ENCODE data around the gene MYH14. TPM values are rescaled to one million over a fixed set of nuclear protein-coding genes. Genes with fewer than 3 reads are reported as not detected.
"Not testable (repeated sequence)": the region's sequence is repeated elsewhere in the genome, so short reads cannot be mapped to it uniquely, and the experiment has no call there.

Gene MYH14
- total and polyA plus RNA-seq, 5 experiments from 2014 or later = not detected

DNA sequence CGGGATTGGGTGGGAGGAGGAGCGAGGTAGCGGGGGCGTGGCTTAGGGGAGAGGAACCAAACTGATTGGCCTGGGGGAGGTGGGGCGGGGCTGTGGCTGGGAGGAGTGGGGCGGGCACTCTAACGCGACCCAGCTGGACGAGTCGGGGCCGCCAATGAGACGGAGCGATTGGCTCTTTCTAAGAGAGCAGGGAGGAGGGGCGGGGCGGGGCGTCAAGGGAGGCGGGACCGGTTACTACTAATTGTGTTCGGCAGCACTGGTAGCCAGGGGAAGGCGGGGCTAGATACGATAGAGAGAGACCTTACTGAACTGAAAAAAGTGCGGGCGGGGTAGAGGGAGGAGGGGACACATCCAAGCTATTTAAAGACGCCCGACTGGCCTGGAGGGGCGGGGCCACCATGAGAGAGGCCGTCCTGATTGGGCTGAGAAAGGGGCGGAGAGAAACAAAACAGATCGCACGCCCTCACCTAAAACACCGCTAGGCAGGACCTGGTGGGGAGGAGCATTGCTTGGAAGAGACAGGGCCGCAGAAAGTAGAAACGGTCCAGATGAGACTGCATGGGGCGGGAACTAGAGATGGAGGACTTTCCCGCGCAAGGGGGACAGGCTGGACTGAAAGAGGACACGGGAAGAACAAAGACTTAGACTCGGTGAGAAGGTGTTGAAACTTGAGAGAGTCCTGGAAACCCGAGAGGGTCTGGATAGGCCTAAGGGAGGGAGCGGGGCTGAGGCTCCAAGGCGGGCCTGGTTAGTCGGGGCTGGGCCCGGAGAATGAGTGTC lies 125.9 kb downstream of the MYH14 start, which contains the start of gene KCNC3:
Gene KCNC3 (minus strand): TSS at position 232 of the 780 bp plus-strand sequence. CDS start 295 bp downstream, outside the sequence.
- H3K27me3 Mint-ChIP-seq = peaks cover 17 to 76% (median 56%) of the 10 kb centered on the region in 5 donors
- H3K27ac Mint-ChIP-seq = peak within 1 kb of the TSS in 9 of 10 donors; percentile 54 to 91 (median 78)
- ATAC-seq (peak; percentile 20 to 43), DNase-seq (peak in 9 of 10 donors; percentile 27 to 87 (median 80))
- H3K4me3 Mint-ChIP-seq = peak within 1 kb of the TSS; percentile 64 to 91 (median 79)
- peaks cover 0 to 26% (median 7%) of the 10 kb centered on the region in 9 donors for H3K9me3 Mint-ChIP-seq
- peaks cover 35 to 76% (median 64%) of the 10 kb centered on the region in 4 donors for H3K4me1 Mint-ChIP-seq
- POLR2A ChIA-PET = no interaction called here
- H3K36me3 Mint-ChIP-seq = peaks cover 2 to 12% (median 6%) of the 10 kb centered on the region in 3 donors

DNA sequence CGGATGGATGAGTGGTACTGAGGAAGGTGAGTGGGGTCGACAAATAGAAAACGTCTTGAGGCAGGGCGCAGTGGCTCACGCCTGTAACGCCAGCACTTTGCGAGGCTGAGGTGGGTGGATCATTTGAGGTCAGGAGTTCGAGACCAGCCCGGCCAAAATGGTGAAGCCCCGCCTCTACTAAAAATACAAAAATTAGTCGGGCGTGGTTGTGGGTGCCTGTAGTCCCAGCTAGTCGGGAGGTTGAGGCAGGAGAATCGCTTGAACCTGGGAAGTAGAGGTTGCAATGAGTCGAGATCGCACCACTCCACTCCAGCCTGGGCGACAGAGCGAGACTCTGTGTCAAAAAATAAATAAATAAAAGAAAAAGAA lies 126.5 kb downstream of the MYH14 start:
- DNase-seq = peak in 1 of 10 donors; percentile 52
- peaks cover 0 to 26% (median 7%) of the 10 kb centered on the region in 9 donors for H3K9me3 Mint-ChIP-seq
- POLR2A ChIA-PET, ATAC-seq: not testable (repeated sequence)
- H3K27me3 Mint-ChIP-seq = peaks cover 16 to 74% (median 50%) of the 10 kb centered on the region in 5 donors
- peaks cover 2 to 12% (median 6%) of the 10 kb centered on the region in 3 donors for H3K36me3 Mint-ChIP-seq
- peak overlapping the region; percentile 64 to 91 (median 79) for H3K4me3 Mint-ChIP-seq
- peaks cover 35 to 72% (median 61%) of the 10 kb centered on the region in 4 donors for H3K4me1 Mint-ChIP-seq
- peak overlapping the region in 8 of 10 donors; percentile 54 to 88 (median 72) for H3K27ac Mint-ChIP-seq

DNA sequence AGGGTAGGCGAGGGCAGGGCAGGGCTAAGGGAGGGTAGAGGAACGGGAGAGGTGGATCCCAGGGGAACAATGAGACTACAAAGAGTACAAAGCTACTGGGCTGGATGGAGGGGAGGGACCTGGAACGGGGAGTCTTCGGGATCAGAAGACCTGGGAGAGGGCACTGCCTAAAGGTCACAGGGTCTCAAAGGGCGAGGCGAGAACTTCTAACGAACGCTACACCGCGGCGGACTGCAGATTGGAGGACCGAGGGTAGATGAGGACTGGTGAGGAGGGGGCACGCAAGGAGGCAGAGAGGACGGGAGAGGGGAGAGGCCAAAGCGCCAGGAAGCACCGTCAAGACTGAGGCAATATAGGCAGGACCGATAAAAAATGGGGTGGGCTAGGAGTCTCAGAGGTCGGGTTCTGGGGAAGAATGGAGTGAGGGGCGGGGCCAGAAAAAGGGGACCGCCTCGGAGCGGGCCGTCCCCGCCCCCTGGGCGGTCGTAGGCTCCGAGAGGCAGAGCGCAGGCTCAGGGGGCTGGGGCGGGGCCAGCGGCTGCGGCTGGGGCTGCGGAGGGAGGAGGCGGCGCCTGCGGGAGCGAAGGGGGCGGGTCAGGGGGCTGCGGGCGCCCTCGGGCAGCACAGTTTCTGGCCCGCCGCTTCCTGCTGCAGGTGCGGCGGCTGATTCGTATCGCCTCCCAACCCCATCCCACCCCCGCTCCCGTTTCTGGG lies 127.1 kb downstream of the MYH14 start:
- DNase-seq (peak; percentile 55 to 83 (median 77)), ATAC-seq (peak; percentile 57 to 65)
- H3K4me1 Mint-ChIP-seq = peaks cover 41 to 69% (median 66%) of the 10 kb centered on the region in 4 donors
- POLR2A ChIA-PET = interaction anchor here (0.6 kb wide), 1 partner anchor 278 kb away, joined by 3 read pairs; no protein-coding TSS in a partner anchor
- H3K27me3 Mint-ChIP-seq = peaks cover 16 to 77% (median 52%) of the 10 kb centered on the region in 5 donors
- peak overlapping the region; percentile 57 to 91 (median 76) for H3K4me3 Mint-ChIP-seq
- peaks cover 0 to 26% (median 7%) of the 10 kb centered on the region in 9 donors for H3K9me3 Mint-ChIP-seq
- peaks cover 2 to 12% (median 6%) of the 10 kb centered on the region in 3 donors for H3K36me3 Mint-ChIP-seq
- peak overlapping the region in 6 of 10 donors; percentile 19 to 84 (median 42) for H3K27ac Mint-ChIP-seq

DNA sequence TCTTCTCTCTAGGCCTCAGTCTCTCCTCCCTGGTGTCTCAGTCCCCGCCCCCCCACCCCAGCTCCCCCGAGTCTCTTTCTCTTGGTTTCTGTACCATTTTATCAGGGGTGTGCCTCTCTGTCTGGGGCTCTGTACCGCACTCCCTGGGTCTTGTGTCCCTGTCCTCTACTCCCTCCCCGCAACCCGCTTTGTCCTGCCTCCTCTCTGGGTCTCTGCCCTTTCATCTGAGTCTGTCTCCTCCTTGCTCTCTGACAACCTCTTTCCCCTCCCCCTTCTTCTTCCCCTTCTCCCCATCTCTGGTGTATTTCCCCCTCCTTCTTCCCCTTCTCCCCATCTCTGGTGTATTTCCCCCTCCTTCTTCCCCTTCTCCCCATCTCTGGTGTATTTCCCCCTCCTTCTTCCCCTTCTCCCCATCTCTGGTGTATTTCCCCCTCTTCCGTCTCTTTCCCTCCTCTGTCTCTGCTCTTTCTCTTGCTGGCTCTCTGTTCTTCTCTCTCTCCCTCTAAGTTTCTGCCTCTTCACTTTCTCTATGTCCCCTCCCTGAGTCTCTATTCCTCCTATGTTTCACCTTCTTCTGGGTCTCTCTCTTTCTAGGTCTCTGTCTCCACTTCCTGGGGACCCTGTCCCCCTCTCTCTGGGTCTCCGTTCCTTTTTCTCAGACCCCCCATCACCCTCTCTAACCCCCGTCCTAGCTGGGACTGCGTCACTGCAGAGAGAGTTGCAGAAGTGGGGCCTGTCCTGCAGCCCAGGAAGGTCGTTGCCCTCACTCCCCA lies 128.0 kb downstream of the MYH14 start:
- Mint-ChIP-seq H3K27ac (peak overlapping the region in 6 of 10 donors; percentile 8 to 69 (median 58)), H3K9me3 (peaks cover 0 to 26% (median 7%) of the 10 kb centered on the region in 9 donors), H3K4me3 (peak overlapping the region; percentile 60 to 83 (median 76)), H3K27me3 (peaks cover 18 to 78% (median 52%) of the 10 kb centered on the region in 5 donors), H3K36me3 (peaks cover 3 to 12% (median 6%) of the 10 kb centered on the region in 3 donors), H3K4me1 (peaks cover 41 to 68% (median 66%) of the 10 kb centered on the region in 4 donors)
- ATAC-seq (no peak), DNase-seq (peak in 1 of 10 donors; percentile 58)
- POLR2A ChIA-PET = interaction anchor here (0.6 kb wide), 1 partner anchor 277 kb away, joined by 3 read pairs; no protein-coding TSS in a partner anchor

DNA sequence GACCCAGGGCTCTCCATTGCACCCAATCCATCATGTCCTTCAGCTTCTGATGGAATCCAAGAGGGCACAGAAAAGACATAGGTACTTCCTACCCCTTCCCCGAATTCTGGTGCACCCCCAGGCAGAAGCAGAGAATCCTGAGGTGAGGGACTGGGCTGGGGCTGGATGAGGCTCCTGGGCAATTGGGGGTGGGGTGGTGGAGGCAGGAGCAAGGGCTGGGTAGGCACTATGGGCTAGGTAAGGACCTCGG lies 128.5 kb downstream of the MYH14 start:
- DNase-seq = peak in 1 of 10 donors; percentile 38
- POLR2A ChIA-PET = no interaction called here
- peaks cover 0 to 24% (median 7%) of the 10 kb centered on the region in 9 donors for H3K9me3 Mint-ChIP-seq
- peak overlapping the region in 3 of 10 donors; percentile 49 to 68 (median 66) for H3K27ac Mint-ChIP-seq
- H3K36me3 Mint-ChIP-seq = peaks cover 3 to 12% (median 6%) of the 10 kb centered on the region in 3 donors
- no peak for ATAC-seq
- peaks cover 36 to 63% (median 62%) of the 10 kb centered on the region in 4 donors for H3K4me1 Mint-ChIP-seq
- peak overlapping the region in 8 of 10 donors; percentile 48 to 81 (median 70) for H3K4me3 Mint-ChIP-seq
- peaks cover 15 to 78% (median 49%) of the 10 kb centered on the region in 5 donors for H3K27me3 Mint-ChIP-seq

DNA sequence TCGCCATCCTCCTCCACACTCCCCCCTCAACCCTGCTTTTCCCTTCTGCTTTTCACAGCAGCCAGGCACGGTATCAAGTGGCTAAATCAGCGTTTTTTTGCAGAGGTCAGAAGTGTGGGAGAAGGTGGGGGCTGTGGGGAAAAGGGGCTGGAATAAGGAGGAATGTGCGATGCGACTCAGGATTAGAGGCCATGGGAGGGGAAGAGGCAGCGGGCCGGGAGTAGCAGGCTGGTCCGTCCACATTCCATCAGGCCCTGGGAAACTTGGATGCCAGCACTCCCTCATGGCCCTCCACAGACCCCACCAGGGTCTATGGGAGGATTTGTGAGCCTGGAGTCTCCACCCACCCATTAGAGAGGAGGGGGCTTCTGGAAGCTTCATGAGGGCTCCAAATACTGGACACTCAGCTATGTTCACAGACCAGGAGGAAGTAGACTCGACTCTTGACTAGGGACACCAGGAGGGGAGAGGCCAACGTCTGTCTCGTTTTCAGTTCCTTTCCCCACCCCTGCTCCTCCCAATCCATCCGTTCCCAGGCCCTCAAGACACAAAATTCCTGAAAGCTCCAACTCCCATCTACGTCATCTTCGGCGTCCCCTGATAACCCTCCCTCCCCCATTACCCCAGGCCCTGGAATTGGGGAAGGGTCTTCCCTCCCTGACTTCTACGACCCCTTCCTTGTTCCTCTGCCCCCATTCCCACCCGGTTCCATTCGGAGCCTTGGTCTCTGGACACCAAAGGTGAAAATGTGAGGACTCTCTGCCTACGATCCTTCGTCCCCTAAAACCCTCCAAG lies 129.0 kb downstream of the MYH14 start:
- peak in 1 of 10 donors; percentile 59 for DNase-seq
- peaks cover 10 to 76% (median 48%) of the 10 kb centered on the region in 5 donors for H3K27me3 Mint-ChIP-seq
- peaks cover 0 to 22% (median 7%) of the 10 kb centered on the region in 9 donors for H3K9me3 Mint-ChIP-seq
- H3K36me3 Mint-ChIP-seq = peaks cover 3 to 6% (median 6%) of the 10 kb centered on the region in 3 donors
- ATAC-seq = no peak
- H3K4me3 Mint-ChIP-seq = peak overlapping the region; percentile 26 to 81 (median 67)
- peaks cover 31 to 62% (median 57%) of the 10 kb centered on the region in 4 donors for H3K4me1 Mint-ChIP-seq
- peak overlapping the region in 3 of 10 donors; percentile 56 to 58 (median 57) for H3K27ac Mint-ChIP-seq
- POLR2A ChIA-PET = interaction anchor here (1.1 to 1.9 kb wide), 2 partner anchors 25 to 44 kb away, joined by 5 to 9 read pairs; partner anchors contain the start of gene NR1H2

DNA sequence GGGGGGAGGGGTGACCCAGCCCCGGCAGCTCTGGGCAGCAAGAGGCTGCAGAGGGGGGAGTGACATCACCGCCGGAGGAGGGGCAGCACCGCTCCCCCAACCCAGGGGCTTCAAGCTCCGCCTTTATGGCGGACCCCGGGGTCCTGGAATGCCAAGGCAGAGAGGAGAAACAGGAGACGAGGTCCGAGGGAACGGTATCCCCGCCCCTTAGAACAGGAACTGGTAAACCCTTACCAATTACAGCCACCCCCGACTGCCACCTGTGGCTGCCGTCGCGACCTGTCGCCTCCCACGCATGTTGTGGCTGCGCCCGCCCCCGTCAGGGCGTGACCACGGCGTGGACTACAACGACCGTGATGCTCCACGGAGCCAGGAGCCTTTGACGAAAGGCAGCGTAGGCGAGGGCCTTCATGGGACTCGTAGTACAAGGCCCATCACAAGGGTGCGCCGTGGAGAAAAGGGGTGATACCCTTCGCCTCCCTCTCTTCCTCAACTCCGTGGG lies 129.9 kb downstream of the MYH14 start:
- DNase-seq = peak; percentile 74 to 93 (median 88)
- POLR2A ChIA-PET = interaction anchor here (1.1 to 1.9 kb wide), 5 partner anchors 8 to 178 kb away, joined by 4 to 9 read pairs (median 5); partner anchors contain the start of genes JOSD2, NR1H2 and POLD1
- Mint-ChIP-seq H3K27me3 (peaks cover 5 to 72% (median 44%) of the 10 kb centered on the region in 5 donors), H3K27ac (peak overlapping the region; percentile 59 to 97 (median 87)), H3K36me3 (peaks cover 2 to 6% (median 3%) of the 10 kb centered on the region in 3 donors), H3K4me3 (peak overlapping the region; percentile 66 to 96 (median 88)), H3K4me1 (peaks cover 27 to 57% (median 52%) of the 10 kb centered on the region in 4 donors), H3K9me3 (peaks cover 0 to 17% (median 7%) of the 10 kb centered on the region in 9 donors)
- peak; percentile 81 to 82 for ATAC-seq

DNA sequence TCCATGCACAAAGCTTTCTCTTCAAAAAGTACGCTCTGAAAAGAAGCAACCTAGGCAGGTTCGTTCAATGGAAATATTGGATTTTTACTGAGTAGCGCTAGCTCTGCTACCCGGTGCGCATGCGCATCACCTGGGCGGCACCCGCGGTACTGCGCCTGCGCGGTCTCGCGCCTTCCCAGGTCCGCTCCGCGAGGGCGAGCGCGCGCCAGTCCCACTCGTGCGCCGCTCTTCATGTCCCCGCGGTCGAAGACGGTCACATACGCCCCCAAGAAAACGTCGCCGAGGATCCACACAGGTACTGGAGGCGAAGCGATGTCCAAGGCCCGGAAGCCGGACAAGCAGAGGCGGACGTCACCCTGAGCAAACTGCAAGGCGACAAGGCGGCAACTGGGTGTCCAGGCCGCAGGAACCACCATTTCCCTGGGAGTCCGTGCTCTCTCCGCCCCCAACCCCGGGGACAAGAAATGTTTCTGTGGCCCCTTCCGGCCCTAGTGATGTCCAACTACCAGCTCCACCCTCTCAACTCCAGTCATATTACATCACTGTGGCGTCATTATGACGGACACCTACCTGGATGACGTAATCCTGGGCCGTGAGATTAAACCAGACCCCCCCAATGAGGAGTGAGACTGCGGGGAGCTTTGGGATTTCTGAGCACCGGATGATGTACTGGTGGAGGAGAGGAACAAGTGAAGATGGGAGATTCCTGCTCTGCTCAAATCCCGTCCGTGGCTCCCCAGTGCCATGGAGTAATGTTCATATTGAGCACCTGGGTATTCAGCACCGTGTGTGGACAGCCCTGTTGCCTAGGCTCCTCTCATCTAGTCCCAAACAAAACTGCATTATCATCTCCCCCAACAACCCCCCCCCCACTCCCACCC lies 130.6 kb downstream of the MYH14 start:
- H3K27me3 Mint-ChIP-seq = peaks cover 5 to 71% (median 43%) of the 10 kb centered on the region in 5 donors
- POLR2A ChIA-PET = interaction anchor here (1.1 to 1.9 kb wide), 5 partner anchors 8 to 177 kb away, joined by 4 to 9 read pairs (median 5); partner anchors contain the start of genes JOSD2, NR1H2 and POLD1

DNA sequence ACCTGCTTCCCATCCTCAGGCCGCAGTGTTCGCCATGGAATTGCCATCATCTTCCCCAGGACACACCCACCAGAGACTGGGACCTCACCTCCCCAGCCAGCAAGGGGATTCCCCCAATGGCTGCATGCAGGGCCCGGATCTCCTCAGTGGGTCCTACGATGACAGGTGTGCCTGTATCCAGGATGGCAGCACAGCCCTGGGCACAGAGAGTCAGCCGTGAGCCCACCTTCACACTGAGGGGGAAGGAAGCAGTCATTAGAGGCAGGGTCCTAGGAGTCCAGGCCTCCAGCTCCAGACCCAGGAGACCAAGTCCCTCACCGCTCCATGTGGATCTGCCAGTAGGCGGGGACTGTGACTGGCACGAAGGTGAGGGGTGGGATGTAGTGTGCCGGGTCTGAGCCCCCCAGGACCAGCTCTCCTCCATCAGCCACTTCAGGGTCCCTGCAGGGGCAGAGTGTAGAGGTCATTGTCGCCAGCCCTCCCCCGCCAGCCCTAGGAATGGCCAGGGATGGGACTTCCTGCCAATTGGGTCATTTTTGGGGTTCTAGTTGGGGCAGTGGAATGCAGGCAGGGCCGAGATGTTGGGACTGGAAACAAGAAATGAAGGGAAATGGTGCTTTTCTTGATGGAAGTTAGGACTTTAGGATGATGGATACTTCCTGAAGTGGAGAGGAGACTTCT lies 131.5 kb downstream of the MYH14 start:
- Mint-ChIP-seq H3K36me3 (peaks cover 0 to 3% (median 2%) of the 10 kb centered on the region in 3 donors), H3K4me1 (peaks cover 22 to 53% (median 45%) of the 10 kb centered on the region in 4 donors), H3K9me3 (peaks cover 0 to 9% (median 0%) of the 10 kb centered on the region in 9 donors), H3K27me3 (peaks cover 3 to 62% (median 34%) of the 10 kb centered on the region in 5 donors), H3K4me3 (peak overlapping the region; percentile 12 to 88 (median 56)), H3K27ac (peak overlapping the region in 3 of 10 donors; percentile 53 to 88 (median 60))
- peak in 1 of 10 donors; percentile 53 for DNase-seq
- POLR2A ChIA-PET = interaction anchor here (1.5 to 1.9 kb wide), 2 partner anchors 23 to 176 kb away, joined by 5 to 9 read pairs; partner anchors contain the start of gene JOSD2
- no peak for ATAC-seq

More for the DNA sequence above, 130.6 kb downstream of the MYH14 start:
- ATAC-seq (peak; percentile 34 to 52), DNase-seq (peak in 6 of 10 donors; percentile 69 to 90 (median 84))
- Mint-ChIP-seq H3K4me3 (peak overlapping the region; percentile 66 to 96 (median 88)), H3K36me3 (peaks cover 2 to 6% (median 3%) of the 10 kb centered on the region in 3 donors), H3K4me1 (peaks cover 27 to 57% (median 52%) of the 10 kb centered on the region in 4 donors), H3K9me3 (peaks cover 0 to 17% (median 7%) of the 10 kb centered on the region in 9 donors), H3K27ac (peak overlapping the region; percentile 59 to 97 (median 87))
